SK-N-SH (cell line): Measurements from ENCODE around the gene HYCC1.

Experiments
- EP300 ChIP-seq, 2 experiments: IDR thresholded peaks; 2 replicates each; pipeline versions ENCODE4 v1.4.0 to v1.6.1; 2012; ENCODE audit warnings: borderline replicate concordance in 1 of 2, low read depth in 1 of 2, low read length in 1 of 2
- FOXJ3 ChIP-seq: sonication (generic); formaldehyde crosslinking; IDR thresholded peaks from 2 replicates; pipeline ENCODE4 v1.5.1; 2020; ENCODE audit warnings: mild to moderate bottlenecking, missing genetic modification reagents
- NRF1 ChIP-seq: IDR thresholded peaks from 2 replicates; pipeline ENCODE4 v1.6.1; 2012; ENCODE audit warnings: low read depth, mild to moderate bottlenecking, low read length
- POLR2AphosphoS5 ChIP-seq: IDR thresholded peaks from 2 replicates; pipeline ENCODE4 v1.6.1; 2012; ENCODE audit warnings: low read depth, low read length
- RFX5 ChIP-seq: IDR thresholded peaks from 2 replicates; pipeline ENCODE4 v1.6.1; 2012; ENCODE audit warnings: mild to moderate bottlenecking, improper control_type of control experiment, low read length
- TAF1 ChIP-seq: IDR thresholded peaks from 2 replicates; pipeline ENCODE4 v1.6.1; 2012; ENCODE audit warnings: low read depth, mild to moderate bottlenecking, low read length, moderate library complexity, borderline replicate concordance
- TCF12 ChIP-seq: IDR thresholded peaks from 2 replicates; pipeline ENCODE4 v1.4.0; 2012
- USF2 ChIP-seq: fragments of 150-350 bp; IDR thresholded peaks from 2 replicates; pipeline ENCODE4 v1.6.1; 2017; ENCODE audit warnings: antibody characterized with exemption, low read length, low read depth, borderline replicate concordance
- YY1 ChIP-seq: IDR thresholded peaks from 2 replicates; pipeline ENCODE4 v1.4.0; 2012; ENCODE audit warnings: low read depth, mild to moderate bottlenecking
- TF ChIP-seq, protein P1 (sequence below): fragments of 200-600 bp; sonication (generic); IDR thresholded peaks from 2 replicates; pipeline ENCODE4 v1.6.1; 2017; ENCODE audit warnings: antibody characterized with exemption, mild to moderate bottlenecking, moderate library complexity

- no peak for TF ChIP-seq USF2
- TF ChIP-seq, protein P1, sequence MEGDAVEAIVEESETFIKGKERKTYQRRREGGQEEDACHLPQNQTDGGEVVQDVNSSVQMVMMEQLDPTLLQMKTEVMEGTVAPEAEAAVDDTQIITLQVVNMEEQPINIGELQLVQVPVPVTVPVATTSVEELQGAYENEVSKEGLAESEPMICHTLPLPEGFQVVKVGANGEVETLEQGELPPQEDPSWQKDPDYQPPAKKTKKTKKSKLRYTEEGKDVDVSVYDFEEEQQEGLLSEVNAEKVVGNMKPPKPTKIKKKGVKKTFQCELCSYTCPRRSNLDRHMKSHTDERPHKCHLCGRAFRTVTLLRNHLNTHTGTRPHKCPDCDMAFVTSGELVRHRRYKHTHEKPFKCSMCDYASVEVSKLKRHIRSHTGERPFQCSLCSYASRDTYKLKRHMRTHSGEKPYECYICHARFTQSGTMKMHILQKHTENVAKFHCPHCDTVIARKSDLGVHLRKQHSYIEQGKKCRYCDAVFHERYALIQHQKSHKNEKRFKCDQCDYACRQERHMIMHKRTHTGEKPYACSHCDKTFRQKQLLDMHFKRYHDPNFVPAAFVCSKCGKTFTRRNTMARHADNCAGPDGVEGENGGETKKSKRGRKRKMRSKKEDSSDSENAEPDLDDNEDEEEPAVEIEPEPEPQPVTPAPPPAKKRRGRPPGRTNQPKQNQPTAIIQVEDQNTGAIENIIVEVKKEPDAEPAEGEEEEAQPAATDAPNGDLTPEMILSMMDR, result no peak
- no peak for TF ChIP-seq EP300 (IDR thresholded peaks at IDR 0.05; ENCODE audit: borderline replicate concordance in 1 of 2, low read depth in 1 of 2, low read length in 1 of 2)
- no peak for TF ChIP-seq POLR2AphosphoS5
- no peak for TF ChIP-seq YY1
- TF ChIP-seq RFX5, result no peak
- TF ChIP-seq TCF12, result no peak
- no peak for TF ChIP-seq NRF1
- TF ChIP-seq TAF1, result no peak
- no peak for TF ChIP-seq FOXJ3 (CRISPR knock-in tag)
Observed at GRCh38 chr7:23027261-23027660, 13.3 kb upstream of the HYCC1 start.
